Measurements from ENCODE around the gene PDE4D.

DNA sequence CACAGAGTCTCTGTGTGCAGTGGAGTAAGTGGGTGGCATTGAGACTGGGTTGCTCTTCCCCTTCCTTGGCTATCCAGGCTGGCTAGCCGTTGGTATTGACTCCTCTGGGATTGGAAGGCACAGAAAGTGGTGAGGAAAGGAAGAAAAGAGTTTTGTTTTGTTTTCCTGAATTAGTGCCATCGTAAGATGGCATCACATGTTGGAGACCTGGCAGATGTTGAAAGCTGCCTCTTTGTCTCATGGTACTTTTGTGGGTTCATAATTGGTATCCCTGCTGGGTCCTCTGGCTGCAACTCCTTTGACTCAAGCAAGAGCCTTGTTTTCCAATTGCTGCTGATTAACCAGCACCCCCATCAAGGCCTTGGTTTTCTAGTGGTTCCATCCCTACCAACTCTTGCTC is 293.8 kb downstream of the PDE4D start:
- TF ChIP-seq, protein P1, sequence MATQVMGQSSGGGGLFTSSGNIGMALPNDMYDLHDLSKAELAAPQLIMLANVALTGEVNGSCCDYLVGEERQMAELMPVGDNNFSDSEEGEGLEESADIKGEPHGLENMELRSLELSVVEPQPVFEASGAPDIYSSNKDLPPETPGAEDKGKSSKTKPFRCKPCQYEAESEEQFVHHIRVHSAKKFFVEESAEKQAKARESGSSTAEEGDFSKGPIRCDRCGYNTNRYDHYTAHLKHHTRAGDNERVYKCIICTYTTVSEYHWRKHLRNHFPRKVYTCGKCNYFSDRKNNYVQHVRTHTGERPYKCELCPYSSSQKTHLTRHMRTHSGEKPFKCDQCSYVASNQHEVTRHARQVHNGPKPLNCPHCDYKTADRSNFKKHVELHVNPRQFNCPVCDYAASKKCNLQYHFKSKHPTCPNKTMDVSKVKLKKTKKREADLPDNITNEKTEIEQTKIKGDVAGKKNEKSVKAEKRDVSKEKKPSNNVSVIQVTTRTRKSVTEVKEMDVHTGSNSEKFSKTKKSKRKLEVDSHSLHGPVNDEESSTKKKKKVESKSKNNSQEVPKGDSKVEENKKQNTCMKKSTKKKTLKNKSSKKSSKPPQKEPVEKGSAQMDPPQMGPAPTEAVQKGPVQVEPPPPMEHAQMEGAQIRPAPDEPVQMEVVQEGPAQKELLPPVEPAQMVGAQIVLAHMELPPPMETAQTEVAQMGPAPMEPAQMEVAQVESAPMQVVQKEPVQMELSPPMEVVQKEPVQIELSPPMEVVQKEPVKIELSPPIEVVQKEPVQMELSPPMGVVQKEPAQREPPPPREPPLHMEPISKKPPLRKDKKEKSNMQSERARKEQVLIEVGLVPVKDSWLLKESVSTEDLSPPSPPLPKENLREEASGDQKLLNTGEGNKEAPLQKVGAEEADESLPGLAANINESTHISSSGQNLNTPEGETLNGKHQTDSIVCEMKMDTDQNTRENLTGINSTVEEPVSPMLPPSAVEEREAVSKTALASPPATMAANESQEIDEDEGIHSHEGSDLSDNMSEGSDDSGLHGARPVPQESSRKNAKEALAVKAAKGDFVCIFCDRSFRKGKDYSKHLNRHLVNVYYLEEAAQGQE (IDR thresholded peaks at IDR 0.05; ENCODE audit: insufficient read depth in 1 of 2, low read depth in 2 of 2, low read length in 2 of 2), result no peak
- no peak for TF ChIP-seq TAF1 (IDR thresholded peaks at IDR 0.05; ENCODE audit: borderline replicate concordance, insufficient read depth, low read length)
- TF ChIP-seq POLR2AphosphoS5 (IDR thresholded peaks at IDR 0.05; ENCODE audit: low read depth, low read length), result no peak
